SK-N-SH (cell line): Measurements from ENCODE around the gene CAMK4. TPM values are rescaled to one million over a fixed set of nuclear protein-coding genes. Genes with fewer than 3 reads are reported as not detected.

Experiments used
- CTCF ChIA-PET: fragments of 300-600, 350-600 bp; formaldehyde crosslinking; extraction: SDS; loops from one replicate; lab custom pipeline; 2021; lab: Yijun Ruan, JAX
- POLR2A ChIA-PET: fragments of 350-600 bp; sonication (Branson Sonifier 250); formaldehyde crosslinking; extraction: SDS; loops from one replicate; lab custom pipeline; 2020; ENCODE audit warnings: antibody characterized with exemption, inconsistent platforms; lab: Yijun Ruan, JAX
- DNase-seq: peaks from one replicate; pipeline ENCODE4 v3.0.0; 2012
- H2AFZ ChIP-seq: fragments of 200-600 bp; sonication (generic); 2 replicates; pipeline ENCODE4 v1.8.1; 2016; ENCODE audit warnings: antibody characterized with exemption, mild to moderate bottlenecking, low read depth
- H3F3A ChIP-seq: fragments of 200-600 bp; sonication (generic); replicated peaks from 2 replicates; pipeline ENCODE3; 2016; ENCODE audit warnings: antibody characterized with exemption, mild to moderate bottlenecking; ENCODE audit not compliant: insufficient read depth
- H3K27ac ChIP-seq, 2 experiments: fragments of 200-500 bp in 1 of 2; fragments of 200-600 bp in 1 of 2; sonication (Bioruptor generic) in 1 of 2; sonication (generic), shearing (Covaris generic) in 1 of 2; 2 replicates each; pipeline versions ENCODE4 v1.5.1 to v1.6.1; 2014 to 2016; ENCODE audit warnings: low read depth in 2 of 2, inconsistent platforms in 1 of 2, low read length in 1 of 2, mild to moderate bottlenecking in 1 of 2, mixed read lengths in 1 of 2
- H3K27me3 ChIP-seq: fragments of 200-600 bp; sonication (generic), shearing (Covaris generic); 2 replicates; pipeline ENCODE4 v1.6.1; 2016; ENCODE audit warnings: mixed run types; ENCODE audit not compliant: insufficient read depth
- H3K36me3 ChIP-seq, 2 experiments: fragments of 200-500 bp in 1 of 2; fragments of 200-600 bp in 1 of 2; sonication (Bioruptor generic) in 1 of 2; sonication (generic) in 1 of 2; replicated peaks in 1 of 2; 2 replicates each; pipeline versions ENCODE3 to v1.5.1; 2014 to 2016; ENCODE audit warnings: low read length in 1 of 2, mild to moderate bottlenecking in 1 of 2; ENCODE audit not compliant: insufficient read depth in 2 of 2, control insufficient read depth in 1 of 2
- H3K4me1 ChIP-seq, 2 experiments: fragments of 200-500 bp in 1 of 2; fragments of 200-600 bp in 1 of 2; sonication (Bioruptor generic) in 1 of 2; sonication (generic), shearing (Covaris generic) in 1 of 2; 2 replicates each; pipeline versions ENCODE4 v1.5.1 to v1.6.1; 2014 to 2016; ENCODE audit warnings: low read depth in 1 of 2, low read length in 1 of 2, mixed run types in 1 of 2; ENCODE audit not compliant: insufficient read depth in 2 of 2, control insufficient read depth in 1 of 2
- H3K4me2 ChIP-seq: fragments of 200-600 bp; sonication (generic), shearing (Covaris generic); 2 replicates; pipeline ENCODE4 v1.6.1; 2017; ENCODE audit warnings: mixed run types
- H3K4me3 ChIP-seq, 2 experiments: fragments of 200-500 bp in 1 of 2; fragments of 200-600 bp in 1 of 2; sonication (Bioruptor generic) in 1 of 2; sonication (generic), shearing (Covaris generic) in 1 of 2; 2 replicates each; pipeline versions ENCODE4 v1.5.1 to v1.8.1; 2014 to 2016; ENCODE audit warnings: low read depth in 2 of 2, inconsistent platforms in 1 of 2, low read length in 1 of 2, mild to moderate bottlenecking in 1 of 2, mixed read lengths in 1 of 2, moderate library complexity in 1 of 2
- H3K79me2 ChIP-seq: fragments of 200-600 bp; sonication (generic); 2 replicates; pipeline ENCODE4 v1.8.1; 2017; ENCODE audit warnings: mild to moderate bottlenecking; ENCODE audit not compliant: insufficient read depth
- H3K9ac ChIP-seq: fragments of 200-600 bp; sonication (generic); 2 replicates; pipeline ENCODE4 v1.6.1; 2017; ENCODE audit warnings: mixed run types
- H3K9me2 ChIP-seq: fragments of 200-600 bp; sonication (generic); 2 replicates; pipeline ENCODE4 v1.6.1; 2017; ENCODE audit warnings: mixed run types
- H3K9me3 ChIP-seq: fragments of 200-600 bp; sonication (generic); 2 replicates; pipeline ENCODE4 v1.6.1; 2017; ENCODE audit warnings: mixed run types, mild to moderate bottlenecking, moderate library complexity
- H4K20me1 ChIP-seq: fragments of 200-600 bp; sonication (generic); 2 replicates; pipeline ENCODE4 v1.6.1; 2017; ENCODE audit warnings: mild to moderate bottlenecking, mixed run types; ENCODE audit not compliant: insufficient read depth
- CHD2 ChIP-seq: fragments of 150-350 bp; IDR thresholded peaks from 2 replicates; pipeline ENCODE4 v1.6.1; 2018; ENCODE audit warnings: low read length; ENCODE audit not compliant: partially characterized antibody
- ELF1 ChIP-seq: IDR thresholded peaks from 2 replicates; pipeline ENCODE4 v1.4.0; 2012
- FOXJ3 ChIP-seq: sonication (generic); formaldehyde crosslinking; IDR thresholded peaks from 2 replicates; pipeline ENCODE4 v1.5.1; 2020; ENCODE audit warnings: mild to moderate bottlenecking, missing genetic modification reagents
- FOXM1 ChIP-seq: IDR thresholded peaks from 2 replicates; pipeline ENCODE4 v1.4.0; 2012; ENCODE audit warnings: low read depth, mild to moderate bottlenecking
- GABPA ChIP-seq: IDR thresholded peaks from 2 replicates; pipeline ENCODE4 v1.4.0; 2012; ENCODE audit warnings: low read depth, mild to moderate bottlenecking
- JUND ChIP-seq: IDR thresholded peaks from 2 replicates; pipeline ENCODE4 v1.4.0; 2012
- MAX ChIP-seq: IDR thresholded peaks from 2 replicates; pipeline ENCODE4 v1.4.0; 2012; ENCODE audit warnings: low read depth
- MXI1 ChIP-seq: IDR thresholded peaks from 2 replicates; pipeline ENCODE4 v1.6.1; 2012; ENCODE audit warnings: mild to moderate bottlenecking, low read depth, low read length, improper control_type of control experiment
- NRF1 ChIP-seq: IDR thresholded peaks from 2 replicates; pipeline ENCODE4 v1.6.1; 2012; ENCODE audit warnings: low read depth, mild to moderate bottlenecking, low read length
- POLR2AphosphoS5 ChIP-seq: IDR thresholded peaks from 2 replicates; pipeline ENCODE4 v1.6.1; 2012; ENCODE audit warnings: low read depth, low read length
- RAD21 ChIP-seq: IDR thresholded peaks from 2 replicates; pipeline ENCODE4 v1.6.1; 2012; ENCODE audit warnings: mild to moderate bottlenecking, low read length
- RFX5 ChIP-seq: IDR thresholded peaks from 2 replicates; pipeline ENCODE4 v1.6.1; 2012; ENCODE audit warnings: mild to moderate bottlenecking, improper control_type of control experiment, low read length
- RXRA ChIP-seq: IDR thresholded peaks from 2 replicates; pipeline ENCODE4 v1.4.0; 2012; ENCODE audit warnings: low read depth, mild to moderate bottlenecking, borderline replicate concordance
- TAF1 ChIP-seq: IDR thresholded peaks from 2 replicates; pipeline ENCODE4 v1.6.1; 2012; ENCODE audit warnings: low read depth, mild to moderate bottlenecking, low read length, moderate library complexity, borderline replicate concordance
- TEAD4 ChIP-seq: IDR thresholded peaks from 2 replicates; pipeline ENCODE4 v1.4.0; 2012; ENCODE audit warnings: mild to moderate bottlenecking, borderline replicate concordance; ENCODE audit not compliant: insufficient read depth
- USF1 ChIP-seq: IDR thresholded peaks from 2 replicates; pipeline ENCODE4 v1.4.0; 2012; ENCODE audit warnings: low read depth, borderline replicate concordance
- USF2 ChIP-seq: fragments of 150-350 bp; IDR thresholded peaks from 2 replicates; pipeline ENCODE4 v1.6.1; 2017; ENCODE audit warnings: antibody characterized with exemption, low read length, low read depth, borderline replicate concordance
- YY1 ChIP-seq: IDR thresholded peaks from 2 replicates; pipeline ENCODE4 v1.4.0; 2012; ENCODE audit warnings: low read depth, mild to moderate bottlenecking
- ZBTB33 ChIP-seq: IDR thresholded peaks from 2 replicates; pipeline ENCODE4 v1.4.0; 2012; ENCODE audit warnings: low read depth, borderline replicate concordance
- WGBS: methylation state at CpG from one replicate; pipeline ENCODE4 v1.1.6; 2017; ENCODE audit warnings: low lambda C conversion rate; 5-methylcytosine and 5-hydroxymethylcytosine counted together
- polyA plus RNA-seq, 3 experiments: library from polyadenylated mRNA; depleted of rRNA; stranded (reverse); fragments of >200 nt; gene quantifications; 2 replicates each; pipeline ENCODE4 v1.2.3, GENCODE V29; 2012

The CAMK4 gene
- polyA plus RNA-seq, 1 of the 3 experiments (the other 2 are of a cell fraction) = 4.1 TPM

- Histone ChIP-seq H4K20me1 (no peaks in the 10 kb centered on the region), H3K9ac (no peak overlapping the region), H3K9me3 (no peaks in the 10 kb centered on the region), H3K4me1 (peaks cover 0 to 4% of the 10 kb centered on the region in 2 experiments; a peak in 1 of 4 replicates), H3K4me2 (no peak overlapping the region), H3K27ac (no peak overlapping the region), H3K4me3 (no peak overlapping the region), H3K36me3 (no peaks in the 10 kb centered on the region), H3F3A (no peaks in the 10 kb centered on the region), H2AFZ (no peak overlapping the region), H3K79me2 (no peaks in the 10 kb centered on the region), H3K9me2 (no peaks in the 10 kb centered on the region), H3K27me3 (no peaks in the 10 kb centered on the region; the same call in 1 of the 2 replicates)
- 42% methylated on average over 1 of the region's 1 CpG for WGBS
- ChIA-PET CTCF (no interaction called here), POLR2A (no interaction called here)
- DNase-seq = no peak
- no peak for TF ChIP-seq MAX
- no peak for TF ChIP-seq USF2
- no peak for TF ChIP-seq TAF1
- TF ChIP-seq MXI1 = no peak
- no peak for TF ChIP-seq ELF1
- no peak for TF ChIP-seq ZBTB33
- TF ChIP-seq RAD21 = no peak
- no peak for TF ChIP-seq RXRA
- no peak for TF ChIP-seq RFX5
- no peak for TF ChIP-seq YY1
- TF ChIP-seq NRF1 = no peak
- no peak for TF ChIP-seq FOXJ3 (CRISPR knock-in tag)
- no peak for TF ChIP-seq JUND
- no peak for TF ChIP-seq USF1
- TF ChIP-seq CHD2 = no peak
- TF ChIP-seq FOXM1 = no peak
- no peak for TF ChIP-seq GABPA
- no peak for TF ChIP-seq TEAD4
- TF ChIP-seq POLR2AphosphoS5 = no peak
Measured at GRCh38 chr5:111194053-111194452, 30.1 kb upstream of the CAMK4 start.
